Adrenal gland (tissue), 12 donors: ENCODE results near the gene NR1H2. TPM values are rescaled to one million over a fixed set of nuclear protein-coding genes. Genes with fewer than 3 reads are reported as not detected.

Experiments
- DNase-seq, 7 donors: peaks; one replicate each; pipeline ENCODE4 v3.0.0-alpha.2; 2019 to 2020
- H3K27ac ChIP-seq, 5 donors: fragments of 200-600 bp; sonication (generic) in 4 of 5; 1 replicate in 3 of 5; 2 replicates in 2 of 5; pipeline versions ENCODE4 v1.5.1 to v1.8.0; 2016 to 2020; ENCODE audit warnings: mild to moderate bottlenecking in 1 of 5
- H3K27me3 ChIP-seq: fragments of 200-600 bp; 2 replicates; pipeline ENCODE4 v1.8.0; 2021
- H3K36me3 ChIP-seq, 2 donors: fragments of 200-600 bp; replicated peaks in 1 of 2; 1 replicate in 1 of 2; 2 replicates in 1 of 2; pipeline versions ENCODE4 v1.5.1 to v1.8.0; 2018 to 2022
- H3K4me1 ChIP-seq, 2 donors: fragments of 200-600 bp; replicated peaks in 1 of 2; 1 replicate in 1 of 2; 2 replicates in 1 of 2; pipeline versions ENCODE4 v1.5.1 to v1.8.0; 2018 to 2021
- H3K4me3 ChIP-seq, 4 donors: fragments of 200-600 bp; sonication (generic) in 3 of 4; one replicate each; pipeline ENCODE4 v1.5.1; 2016 to 2018
- H3K9me3 ChIP-seq, 3 donors: fragments of 200-600 bp; sonication (generic) in 1 of 3; replicated peaks in 1 of 3; 1 replicate in 2 of 3; 2 replicates in 1 of 3; pipeline versions ENCODE4 v1.5.1 to v1.8.0; 2016 to 2021
- POLR2A ChIP-seq, 2 donors: fragments of 450-650 bp; IDR thresholded peaks; one replicate each; pipeline ENCODE4 v1.6.1; 2017; ENCODE audit warnings: antibody characterized with exemption in 2 of 2, mild to moderate bottlenecking in 2 of 2, moderate library complexity in 1 of 2
- WGBS, 4 donors: extraction: QIAGEN DNeasy Blood & Tissue Kit in 2 of 4; methylation state at CpG; one replicate each; pipeline versions ENCODE4 v1.1.5 to v1.1.7; 2013 to 2017; 5-methylcytosine and 5-hydroxymethylcytosine counted together
- intact Hi-C, 2 donors: fragments of 100-400 bp; cut with DNase I; formaldehyde crosslinking; loops; one replicate each; pipeline versions ENCODE4 v1.14.1 to v1.15.0; 2022 to 2023
- polyA plus RNA-seq, 3 donors: library from polyadenylated mRNA; stranded (reverse); fragments of 200-250 nt in 2 of 3; fragments of 350-450 nt in 1 of 3; fragmentation: Illumina TruSeq in 1 of 3; extraction: RNeasy Lipid Tissue Mini Kit (QIAGEN cat#74804) in 1 of 3; gene quantifications; one replicate each; pipeline ENCODE4 v1.2.3, GENCODE V29; 2013 to 2014
- total RNA-seq, 9 donors: library from RNA; depleted of rRNA in 4 of 9; stranded (reverse); fragments of >200 nt in 4 of 9; fragments of 120-200 nt in 1 of 9; fragmentation: NEBNext Ultra II Directional in 1 of 9; extraction: Animal tissue kit (Norgen Biotek cat#: 25700) in 1 of 9; gene quantifications; one replicate each; pipeline versions ENCODE4 v1.1.0 to v1.2.4, GENCODE V29; 2013 to 2023
- TF ChIP-seq, protein P1 (sequence below), 6 experiments: fragments of 450-650 bp in 4 of 6; fragments of 200-600 bp in 2 of 6; sonication (generic) in 1 of 6; IDR thresholded peaks; 1 replicate in 5 of 6; 2 replicates in 1 of 6; pipeline versions ENCODE4 v1.5.1 to v1.8.0; 2016 to 2021; ENCODE audit warnings: antibody characterized with exemption in 6 of 6, mild to moderate bottlenecking in 2 of 6, moderate library complexity in 1 of 6
- donor health status: healthy with polysubstance abuse.
- donor health status: Bipolar disorder and iron deficiency.
- donor health status: DM: yes; HTN: yes; CAD: no.
- donor health status: DM: no; HTN: no; CAD: no.
- donor health status: DM: no; HTN: no; CAD: no.
- donor health status: DM: yes; HTN: yes; CAD: no.

The NR1H2 gene
- total and polyA plus RNA-seq, 12 donors = 16.5 to 148 (median 99.3) TPM

DNA sequence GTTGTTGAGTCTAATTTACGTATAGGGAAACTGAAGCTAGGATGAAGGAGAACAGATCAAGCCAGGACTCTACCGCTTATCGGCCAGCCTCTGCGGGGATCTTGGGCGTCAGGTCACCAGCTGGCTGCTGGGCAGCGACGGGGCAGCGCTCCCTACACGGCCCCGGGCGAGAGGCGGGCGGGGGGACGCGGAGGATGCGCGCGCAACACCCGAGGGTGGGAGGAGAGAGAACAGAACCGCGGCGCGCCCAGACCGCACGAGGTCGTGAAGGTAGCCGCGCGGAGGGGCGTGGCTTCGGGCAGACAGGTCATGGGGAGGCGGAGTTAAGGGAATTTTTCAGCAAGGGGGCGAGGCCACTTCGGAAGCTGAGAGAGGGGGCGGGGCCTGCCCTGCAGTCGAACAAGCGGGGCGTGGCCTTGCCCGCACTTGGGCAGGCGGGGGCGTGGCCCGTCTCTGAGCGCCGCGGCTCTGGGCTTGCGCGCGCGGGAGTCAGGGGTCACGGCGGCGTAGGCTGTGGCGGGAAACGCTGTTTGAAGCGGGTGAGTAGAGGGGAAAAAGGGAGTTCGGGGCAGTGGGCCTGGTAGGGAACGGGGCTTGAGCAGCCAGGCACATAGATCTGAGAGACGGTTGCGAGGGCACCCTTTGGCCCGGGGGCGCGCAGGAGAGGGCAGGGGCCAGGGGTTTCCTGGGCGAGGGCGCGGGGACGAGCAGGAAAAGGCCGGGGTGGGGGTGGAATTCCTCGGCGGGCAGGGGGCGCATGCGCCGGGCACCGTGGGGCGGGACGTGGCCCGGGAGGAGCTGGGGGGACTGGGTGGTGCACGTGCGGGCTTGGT, 7.8 kb downstream of the NR1H2 start, which contains the start of gene POLD1:
TSS of gene POLD1 (plus strand) at position 496 of the 833 bp plus-strand sequence. CDS start 14,505 bp downstream, outside the sequence.
- Histone ChIP-seq H3K27ac (peak within 1 kb of the TSS; percentile 47 to 81 (median 73)), H3K4me3 (peak within 1 kb of the TSS; percentile 22 to 52 (median 44)), H3K27me3 (no peaks in the 10 kb centered on the region), H3K4me1 (peaks cover 8 to 17% of the 10 kb centered on the region in 2 donors), H3K36me3 (peaks cover 0 to 39% of the 10 kb centered on the region in 2 donors), H3K9me3 (no peaks in the 10 kb centered on the region)
- intact Hi-C loops = no loop called here
- peak; percentile 98 to 100 (median 99) for DNase-seq
- TF ChIP-seq, protein P1, sequence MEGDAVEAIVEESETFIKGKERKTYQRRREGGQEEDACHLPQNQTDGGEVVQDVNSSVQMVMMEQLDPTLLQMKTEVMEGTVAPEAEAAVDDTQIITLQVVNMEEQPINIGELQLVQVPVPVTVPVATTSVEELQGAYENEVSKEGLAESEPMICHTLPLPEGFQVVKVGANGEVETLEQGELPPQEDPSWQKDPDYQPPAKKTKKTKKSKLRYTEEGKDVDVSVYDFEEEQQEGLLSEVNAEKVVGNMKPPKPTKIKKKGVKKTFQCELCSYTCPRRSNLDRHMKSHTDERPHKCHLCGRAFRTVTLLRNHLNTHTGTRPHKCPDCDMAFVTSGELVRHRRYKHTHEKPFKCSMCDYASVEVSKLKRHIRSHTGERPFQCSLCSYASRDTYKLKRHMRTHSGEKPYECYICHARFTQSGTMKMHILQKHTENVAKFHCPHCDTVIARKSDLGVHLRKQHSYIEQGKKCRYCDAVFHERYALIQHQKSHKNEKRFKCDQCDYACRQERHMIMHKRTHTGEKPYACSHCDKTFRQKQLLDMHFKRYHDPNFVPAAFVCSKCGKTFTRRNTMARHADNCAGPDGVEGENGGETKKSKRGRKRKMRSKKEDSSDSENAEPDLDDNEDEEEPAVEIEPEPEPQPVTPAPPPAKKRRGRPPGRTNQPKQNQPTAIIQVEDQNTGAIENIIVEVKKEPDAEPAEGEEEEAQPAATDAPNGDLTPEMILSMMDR (IDR thresholded peaks at IDR 0.05) = no peak
- TF ChIP-seq POLR2A (IDR thresholded peaks at IDR 0.05) = peak in 1 of 2 donors; percentile 45
- 0 to 1% (median 1%) methylated on average over 16 to 78 of the region's 78 CpGs for WGBS, 4 donors

DNA sequence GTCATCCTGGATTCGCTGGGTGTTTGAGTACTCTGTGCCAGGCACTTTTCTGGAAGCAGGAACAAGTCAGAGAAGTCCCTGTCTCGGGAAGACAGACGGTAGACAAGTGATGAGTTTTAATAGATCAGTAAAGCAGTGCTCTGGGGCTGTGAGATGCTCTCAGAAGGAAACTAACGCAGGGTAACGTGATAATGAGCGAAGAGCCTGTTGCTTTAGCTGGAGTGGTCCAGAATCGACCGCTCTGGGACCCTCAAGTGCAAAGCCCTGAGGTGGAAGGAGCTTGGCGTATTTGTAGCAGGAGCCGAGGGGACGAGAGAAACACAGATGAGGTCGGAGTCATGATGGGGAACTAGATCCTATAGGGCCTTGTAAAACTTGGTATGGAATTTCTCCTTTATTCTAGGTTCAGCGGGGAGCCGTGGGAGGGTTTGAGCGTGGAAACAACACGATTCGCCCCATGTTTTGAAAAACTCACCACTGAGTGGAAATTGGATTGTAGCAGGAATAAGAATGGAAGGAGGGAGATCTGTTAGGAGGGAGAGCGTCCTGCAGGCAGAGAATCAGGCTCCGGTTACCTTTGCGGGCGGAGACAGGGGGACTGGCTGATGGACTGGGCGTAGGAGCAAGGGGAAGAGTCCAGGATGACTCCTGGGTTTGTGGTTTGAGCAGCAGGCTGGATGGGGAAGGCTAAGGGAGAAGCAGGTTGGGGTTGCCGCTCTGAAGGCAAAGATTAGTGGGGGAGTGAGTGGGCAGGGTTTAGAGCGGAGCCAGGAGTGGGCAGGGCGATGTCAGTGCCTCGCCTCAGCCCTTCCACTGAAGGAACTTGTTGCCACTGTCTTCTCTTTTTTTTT, 8.7 kb downstream of the NR1H2 start:
- intact Hi-C loops = no loop called here
- TF ChIP-seq POLR2A (IDR thresholded peaks at IDR 0.05) = no peak
- TF ChIP-seq, protein P1 (IDR thresholded peaks at IDR 0.05) = no peak
- DNase-seq = no peak
- Histone ChIP-seq H3K27ac (peak overlapping the region in 4 of 5 donors; percentile 54 to 81 (median 75)), H3K27me3 (no peaks in the 10 kb centered on the region), H3K4me3 (peak overlapping the region in 3 of 4 donors; percentile 39 to 52 (median 50)), H3K4me1 (peaks cover 8 to 17% of the 10 kb centered on the region in 2 donors), H3K9me3 (no peaks in the 10 kb centered on the region), H3K36me3 (peaks cover 0 to 30% of the 10 kb centered on the region in 2 donors)
- WGBS, 4 donors = 14 to 16% (median 16%) methylated on average over 25 to 26 of the region's 26 CpGs

DNA sequence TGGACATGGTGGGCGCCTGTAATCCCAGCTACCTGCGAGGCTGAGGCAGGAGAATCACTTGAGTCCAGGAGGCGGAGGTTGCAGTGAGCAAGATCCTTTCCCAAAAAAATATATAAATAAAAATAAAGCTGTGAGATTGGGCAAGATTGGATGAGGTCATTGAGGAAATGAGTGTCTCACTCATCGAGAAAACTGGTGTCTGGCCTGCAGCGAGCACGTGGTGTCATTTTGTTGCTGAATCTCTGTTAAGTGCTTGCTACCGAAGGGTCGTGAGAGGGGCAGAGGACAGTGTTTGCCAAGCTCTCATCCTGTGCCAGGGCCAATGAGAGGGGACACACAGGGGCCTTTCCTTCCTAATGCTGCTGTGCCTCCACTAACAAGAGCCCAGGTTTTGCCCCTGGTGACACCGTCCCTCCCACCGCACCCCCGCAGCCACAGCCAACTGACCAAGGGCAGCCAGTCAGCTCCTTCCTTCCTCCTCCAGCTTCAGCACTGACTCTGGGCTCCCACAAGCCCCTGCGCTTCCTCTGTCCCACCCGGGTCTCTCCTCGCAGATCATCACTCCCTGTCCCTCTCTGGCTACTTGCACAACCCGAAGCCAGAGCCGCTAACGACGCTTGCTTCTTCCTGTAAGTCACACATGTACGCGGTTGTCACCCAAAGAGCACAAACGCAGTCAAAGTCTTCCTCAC, 11.1 kb downstream of the NR1H2 start:
- TF ChIP-seq, protein P1 (IDR thresholded peaks at IDR 0.05) = no peak
- TF ChIP-seq POLR2A (IDR thresholded peaks at IDR 0.05) = no peak
- 79 to 89% (median 83%) methylated on average over 21 of the region's 21 CpGs for WGBS, 4 donors

More for the DNA sequence above, 11.1 kb downstream of the NR1H2 start:
- no peak overlapping the region for H3K4me3 ChIP-seq
- H3K9me3 ChIP-seq = no peaks in the 10 kb centered on the region
- intact Hi-C loops = no loop called here
- peaks cover 8 to 17% of the 10 kb centered on the region in 2 donors for H3K4me1 ChIP-seq
- peak overlapping the region in 1 of 5 donors; percentile 67 for H3K27ac ChIP-seq
- H3K27me3 ChIP-seq = no peaks in the 10 kb centered on the region
- peaks cover 0 to 6% of the 10 kb centered on the region in 2 donors for H3K36me3 ChIP-seq
- peak in 2 of 7 donors; percentile 26 to 29 for DNase-seq
